GM13977 (cell line): ENCODE measurements around the gene NAGA.
"Not testable (repeated sequence)": the region's sequence is repeated elsewhere in the genome, so short reads cannot be mapped to it uniquely, and the experiment has no call there.

Experiments used
- DNase-seq: peaks from one replicate; pipeline ENCODE4 v3.0.0; 2012; ENCODE audit warnings: low spot score
- CTCF ChIP-seq: IDR thresholded peaks from 2 replicates; pipeline ENCODE4 v1.5.1; 2012; ENCODE audit warnings: mild to moderate bottlenecking, control low read depth; ENCODE audit not compliant: insufficient read depth; ENCODE audit errors: extremely low read depth, missing control alignments
- in situ Hi-C: fragments of 300-500 bp; cut with MboI; formaldehyde crosslinking; loops from one replicate; pipeline ENCODE4 v1.12.0; 2022; ENCODE audit warnings: low sequenced_read_pairs, low pct_unique_long_range_greater_than_20kb, mixed read lengths, inconsistent platforms; ENCODE audit not compliant: unreplicated experiment

The NAGA gene

GRCh38 chr22:42074846-42075676 lies 4.4 kb upstream of the NAGA start:
- no peak for DNase-seq
- TF ChIP-seq CTCF, result no peak
- in situ Hi-C loops, result loop anchor here (10.0 kb wide), 1 partner anchor 90 kb away; no protein-coding TSS in a partner anchor

- peak; percentile 58 for TF ChIP-seq CTCF
- DNase-seq, result peak; percentile 58
- in situ Hi-C loops, result loop anchor here (10.0 kb wide), 1 partner anchor 89 kb away; no protein-coding TSS in a partner anchor
Observed at GRCh38 chr22:42074132-42074811, 3.7 kb upstream of the NAGA start, which contains the start of gene PHETA2. Gene PHETA2, plus strand, starts transcription at chr22:42074248. Its CDS starts 3,046 bp downstream, at chr22:42077294.

GRCh38 chr22:42073621-42074041 lies 3.0 kb upstream of the NAGA start:
- in situ Hi-C loops, result loop anchor here (10.0 kb wide), 1 partner anchor 89 kb away; no protein-coding TSS in a partner anchor
- no peak for DNase-seq
- no peak for TF ChIP-seq CTCF

GRCh38 chr22:42072606-42073330 lies 2.2 kb upstream of the NAGA start:
- in situ Hi-C loops, result loop anchor here (10.0 kb wide), 1 partner anchor 88 kb away; no protein-coding TSS in a partner anchor
- no peak for DNase-seq
- no peak for TF ChIP-seq CTCF

- in situ Hi-C loops, result loop anchor here (10.0 kb wide), 1 partner anchor 87 kb away; no protein-coding TSS in a partner anchor
- not testable (repeated sequence) for DNase-seq
Observed at GRCh38 chr22:42071508-42071907, 896 bp upstream of the NAGA start.

GRCh38 chr22:42069801-42070516 lies 653 bp downstream of the NAGA start:
- no peak for DNase-seq
- in situ Hi-C loops, result loop anchor here (10.0 kb wide), 1 partner anchor 85 kb away; no protein-coding TSS in a partner anchor
- TF ChIP-seq CTCF, result no peak
